Measurements from ENCODE around the gene SVIL.
A peak's percentile ranks its signal among the peaks of the same experiment; 100 is the strongest.
"Not testable (repeated sequence)": the region's sequence is repeated elsewhere in the genome, so short reads cannot be mapped to it uniquely, and the experiment has no call there.

Gene SVIL

DNA sequence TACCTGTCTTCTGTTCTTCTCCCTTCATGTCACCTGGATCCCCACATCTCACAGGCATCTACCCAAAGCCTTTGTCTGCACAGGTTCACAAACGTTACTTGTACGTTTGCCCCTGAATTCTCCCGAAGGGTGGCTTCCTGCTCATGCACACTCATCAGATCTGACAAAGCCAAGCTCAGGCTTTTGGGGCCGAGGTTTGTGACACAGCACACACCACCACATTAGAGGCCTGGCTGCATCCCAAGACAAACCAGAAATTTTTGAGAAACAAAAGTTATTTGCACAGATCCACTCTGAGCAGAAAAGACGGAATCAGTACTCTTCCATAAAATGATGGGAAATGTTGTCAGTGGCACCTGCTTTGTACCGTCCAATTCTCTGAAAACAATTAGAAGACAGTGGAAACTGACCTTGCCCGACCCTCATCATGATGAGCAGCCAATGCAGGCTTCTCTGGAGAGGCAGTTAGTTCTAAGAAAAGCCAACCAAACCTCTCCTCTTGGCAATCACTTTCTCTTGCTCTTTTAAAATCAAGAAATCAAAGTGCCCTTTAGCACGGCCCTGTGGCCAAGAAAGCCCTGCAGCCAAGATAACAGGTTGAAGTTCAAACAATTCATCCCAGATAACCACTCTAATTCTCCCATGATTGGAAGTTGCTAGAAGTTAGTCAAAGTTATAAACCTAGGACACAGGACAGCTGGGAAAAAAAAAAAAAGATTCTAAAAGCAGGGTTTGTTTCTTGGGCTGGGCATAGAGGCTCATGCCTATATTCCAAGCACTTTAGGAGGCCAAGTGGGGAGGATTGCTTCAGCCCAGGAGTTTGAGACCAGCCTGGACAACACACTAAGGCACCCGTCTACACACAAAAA is 13.6 kb upstream of the SVIL start:
- no peak for DNase-seq

GRCh38 chr10:29647478-29647877 is 12.7 kb upstream of the SVIL start:
- no peak for DNase-seq

- DNase-seq: no peak
These were observed 12.2 kb upstream of the SVIL start for GRCh38 chr10:29646960-29647461.

GRCh38 chr10:29646238-29646902 is 11.6 kb upstream of the SVIL start:
- peak in 1 of 2 donors; percentile 27 for DNase-seq

DNA sequence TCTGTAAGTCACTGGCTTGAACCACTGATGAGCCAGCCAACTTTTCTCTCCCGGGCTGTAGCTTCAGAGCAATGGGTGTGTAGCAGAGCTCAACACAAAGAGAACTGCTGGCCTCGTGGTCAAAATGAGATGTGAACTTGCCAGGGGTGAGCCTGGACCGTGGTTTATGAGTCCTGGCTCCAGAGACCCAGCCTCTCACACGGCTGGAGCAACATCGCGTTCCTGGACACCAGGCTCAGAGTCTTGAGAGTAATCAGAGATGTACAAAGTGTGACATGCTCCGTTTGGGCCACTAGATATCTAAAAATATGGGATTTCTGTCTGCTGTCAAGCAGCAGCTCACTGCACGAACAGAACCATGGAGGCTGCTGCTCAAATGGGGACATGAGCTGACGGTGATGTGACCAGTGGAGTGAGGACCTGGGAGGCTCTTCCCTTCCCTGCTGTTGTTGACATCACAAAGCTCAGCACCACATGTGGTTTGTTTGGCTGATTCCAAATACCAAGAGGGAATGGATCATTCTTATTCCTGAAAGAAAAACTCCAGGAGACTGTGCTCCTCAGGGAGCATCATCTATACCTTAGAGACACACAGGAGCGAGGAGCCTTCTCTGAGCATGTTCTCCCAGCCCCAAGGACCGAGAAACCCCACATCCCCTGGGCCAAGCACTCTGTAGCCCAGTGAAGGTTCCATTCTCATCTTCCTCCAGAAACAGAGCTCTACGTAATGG is 9.2 kb upstream of the SVIL start:
- DNase-seq: no peak

- DNase-seq: no peak
These were observed 8.2 kb upstream of the SVIL start for GRCh38 chr10:29642990-29643389.

- DNase-seq: no peak
These were observed 2.8 kb upstream of the SVIL start for GRCh38 chr10:29637537-29637936.

DNA sequence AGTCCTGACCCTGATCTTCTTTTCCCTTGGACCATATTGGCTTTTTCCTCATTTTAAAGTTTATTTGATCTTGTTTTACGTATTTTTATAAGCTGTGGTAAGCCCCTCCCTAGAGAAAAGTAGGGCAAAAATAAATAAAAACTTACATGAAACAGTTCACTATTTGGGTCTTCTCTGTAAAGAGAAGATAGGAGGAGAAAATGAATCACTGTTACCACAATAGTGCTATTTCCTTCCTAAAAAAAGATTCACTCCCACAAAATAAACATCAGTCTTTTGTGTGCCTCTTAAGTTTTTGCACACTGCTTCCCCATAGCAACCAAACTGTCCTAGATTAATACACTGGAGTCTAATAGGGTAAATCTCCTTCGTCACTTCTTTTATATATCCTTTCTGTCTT is 1.4 kb upstream of the SVIL start:
- DNase-seq: peak in 1 of 2 donors; percentile 67

GRCh38 chr10:29635711-29636144 is 957 bp upstream of the SVIL start:
- DNase-seq: no peak

- no peak for DNase-seq
These were observed 666 bp downstream of the SVIL start for GRCh38 chr10:29634105-29634504.

- DNase-seq: no peak
These were observed 3.8 kb downstream of the SVIL start for GRCh38 chr10:29631049-29631339.

- peak in 1 of 2 donors; percentile 27 for DNase-seq
These were observed 4.3 kb downstream of the SVIL start for GRCh38 chr10:29630205-29631048.

- DNase-seq: no peak
These were observed 5.8 kb downstream of the SVIL start for GRCh38 chr10:29628912-29629526.

DNA sequence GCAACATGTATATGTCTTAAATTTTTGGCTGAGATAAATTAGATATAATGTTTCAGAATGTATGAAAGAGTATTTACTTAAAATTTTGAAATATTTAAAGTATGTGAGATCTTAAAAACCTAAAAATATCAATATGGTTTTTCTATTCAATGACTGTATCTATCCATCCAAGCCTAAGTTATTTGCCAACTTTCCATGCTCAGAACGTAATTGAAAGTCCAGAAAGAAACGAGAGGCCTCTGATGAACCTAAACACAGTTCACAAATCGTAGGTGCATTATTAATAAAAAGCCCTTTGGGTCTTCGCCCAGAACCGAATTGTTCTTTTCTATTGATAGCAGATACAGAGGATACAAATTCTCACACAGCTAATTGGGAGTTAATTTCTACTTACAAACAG is 6.5 kb downstream of the SVIL start:
- DNase-seq: no peak

GRCh38 chr10:29627201-29628132 is 7.3 kb downstream of the SVIL start:
- no peak for DNase-seq

DNA sequence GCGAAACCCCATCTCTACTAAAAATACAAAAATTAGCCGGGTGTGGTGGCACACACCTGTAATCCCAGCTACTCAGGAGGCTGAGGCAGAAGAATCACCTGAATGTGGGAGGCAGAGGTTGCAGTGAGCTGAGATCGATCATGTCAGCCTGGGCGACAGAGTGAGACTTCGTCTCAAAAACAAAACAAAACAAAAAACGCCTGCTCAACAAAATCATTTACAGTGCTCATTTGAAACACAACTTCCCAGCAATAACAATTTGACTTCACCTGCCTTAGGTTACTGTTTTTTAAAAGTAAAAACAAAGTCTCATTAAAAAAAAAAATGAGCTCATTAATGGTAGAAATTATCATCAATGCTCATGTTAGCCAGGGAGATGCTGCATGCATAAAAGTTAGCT is 10.4 kb downstream of the SVIL start:
- not testable (repeated sequence) for DNase-seq

DNA sequence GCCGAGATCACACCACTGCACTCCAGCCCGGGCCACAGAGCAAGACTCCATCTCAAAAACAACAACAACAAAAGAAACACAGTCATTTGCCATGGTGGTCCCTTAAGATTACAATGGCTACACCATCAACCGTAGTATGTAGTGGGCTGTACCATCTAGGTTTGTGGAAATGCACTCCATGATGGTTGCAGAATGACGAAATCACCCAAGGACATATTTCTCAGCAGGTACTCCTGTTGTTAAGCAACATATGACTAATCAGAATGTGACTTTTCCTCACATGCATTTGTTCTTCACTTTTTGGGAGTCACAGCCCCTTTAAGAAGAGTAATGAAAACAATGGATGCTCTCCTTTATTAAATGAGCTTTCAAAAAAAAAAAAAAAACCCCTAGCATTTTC is 11.0 kb downstream of the SVIL start:
- DNase-seq: no peak

- DNase-seq: no peak
These were observed 12.3 kb downstream of the SVIL start for GRCh38 chr10:29622382-29622922.

DNA sequence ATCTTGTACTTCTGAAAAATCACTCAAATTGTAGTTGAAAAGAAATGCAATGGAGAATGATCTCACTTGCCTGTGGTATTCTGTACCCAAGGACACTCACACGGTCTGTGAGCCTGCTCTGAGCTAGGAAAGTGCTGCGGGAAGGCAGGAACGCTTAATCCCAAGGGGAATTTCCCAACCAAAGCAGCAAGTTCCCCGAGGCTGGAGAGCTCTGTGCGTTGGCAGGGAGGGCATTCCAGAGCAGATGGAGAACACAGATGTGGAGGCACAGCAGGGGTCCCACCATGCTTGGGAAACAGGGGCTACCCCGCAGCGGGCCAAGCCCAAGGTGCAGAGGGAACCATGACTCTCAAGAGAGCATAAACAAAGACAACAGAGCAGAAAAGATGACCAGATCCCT is 13.6 kb downstream of the SVIL start:
- no peak for DNase-seq

DNA sequence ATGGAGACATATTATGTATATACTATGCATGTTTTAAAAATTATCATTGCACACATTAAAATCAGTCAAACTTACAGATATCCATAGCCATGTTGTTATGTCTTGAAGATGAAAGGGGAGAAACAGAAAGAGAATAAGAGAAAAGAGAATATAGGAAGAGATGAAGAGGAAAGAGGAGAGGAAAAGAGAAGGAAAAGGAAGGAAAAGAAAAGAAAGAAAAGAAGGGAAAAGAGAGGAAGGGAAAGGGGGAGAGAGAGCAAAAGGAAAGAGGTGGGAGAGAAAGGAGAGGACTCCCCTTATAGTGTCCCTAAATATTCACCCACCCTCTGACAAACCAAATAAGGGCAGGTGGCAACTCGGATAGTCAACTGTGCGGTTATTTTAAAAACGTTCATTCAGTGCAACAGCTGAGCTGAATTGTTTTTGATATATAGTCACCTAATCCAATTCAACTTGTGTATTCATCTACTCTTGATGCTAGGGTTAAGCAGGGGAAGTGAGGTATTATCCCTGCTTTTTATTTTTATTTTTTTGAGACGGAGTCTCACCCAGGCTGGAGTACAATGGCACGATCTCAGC is 14.6 kb downstream of the SVIL start:
- no peak for DNase-seq
